Stimulated activated CD8-positive, alpha-beta memory T cell treated with anti-CD3 and anti-CD28 coated beads, Interleukin-12 subunit alpha, Interleukin-12 subunit beta, amount 100 ng/mL, for 24 hours (primary cell): ENCODE results near the gene NCBP2L.
"Not testable (repeated sequence)": the region's sequence is repeated elsewhere in the genome, so short reads cannot be mapped to it uniquely, and the experiment has no call there.

Experiments
- DNase-seq: peaks from one replicate; pipeline ENCODE4 v3.0.0-alpha.2; 2020; ENCODE audit errors: extremely low read depth

The NCBP2L gene

DNA sequence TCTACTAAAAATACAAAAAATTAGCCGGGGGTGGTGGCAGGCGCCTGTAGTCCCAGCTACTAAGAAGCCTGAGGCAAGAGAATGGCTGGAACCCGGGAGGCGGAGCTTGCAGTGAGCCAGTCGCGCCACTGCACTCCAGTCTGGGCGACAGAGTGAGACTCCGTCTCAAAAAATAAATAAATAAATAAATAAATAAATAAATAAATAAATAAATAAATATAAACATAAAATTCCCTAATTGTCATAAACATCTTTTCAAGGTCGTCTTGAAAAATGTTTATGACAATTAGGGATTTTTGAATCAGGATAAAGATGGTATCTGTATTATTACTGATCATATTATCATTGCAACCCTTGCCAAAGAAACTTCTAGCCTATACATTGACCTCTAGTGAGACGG, 32.5 kb downstream of the NCBP2L start:
- DNase-seq: not testable (repeated sequence)

GRCh38 chrX:107818900-107819521, 41.5 kb downstream of the NCBP2L start:
- no peak for DNase-seq

DNA sequence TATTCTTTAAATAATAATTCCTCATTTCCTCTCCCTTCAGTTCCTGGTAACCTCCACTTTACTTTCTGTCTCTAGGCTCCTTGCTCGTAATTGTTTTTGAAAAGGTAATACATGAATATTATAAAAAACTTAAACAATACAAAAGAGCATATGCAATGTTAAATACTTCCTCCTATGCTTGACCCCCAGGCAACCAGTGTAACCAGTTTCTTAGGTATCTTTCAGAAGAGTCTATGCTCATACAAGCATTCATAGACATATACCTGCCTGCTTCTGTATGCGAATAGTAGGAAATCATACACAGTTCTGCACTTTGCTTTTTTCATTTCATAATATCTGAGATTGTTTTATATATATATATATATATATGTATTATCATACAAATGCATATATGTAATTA, 45.5 kb downstream of the NCBP2L start:
- no peak for DNase-seq

- DNase-seq: no peak
These were observed 45.9 kb downstream of the NCBP2L start for GRCh38 chrX:107823456-107823855.

DNA sequence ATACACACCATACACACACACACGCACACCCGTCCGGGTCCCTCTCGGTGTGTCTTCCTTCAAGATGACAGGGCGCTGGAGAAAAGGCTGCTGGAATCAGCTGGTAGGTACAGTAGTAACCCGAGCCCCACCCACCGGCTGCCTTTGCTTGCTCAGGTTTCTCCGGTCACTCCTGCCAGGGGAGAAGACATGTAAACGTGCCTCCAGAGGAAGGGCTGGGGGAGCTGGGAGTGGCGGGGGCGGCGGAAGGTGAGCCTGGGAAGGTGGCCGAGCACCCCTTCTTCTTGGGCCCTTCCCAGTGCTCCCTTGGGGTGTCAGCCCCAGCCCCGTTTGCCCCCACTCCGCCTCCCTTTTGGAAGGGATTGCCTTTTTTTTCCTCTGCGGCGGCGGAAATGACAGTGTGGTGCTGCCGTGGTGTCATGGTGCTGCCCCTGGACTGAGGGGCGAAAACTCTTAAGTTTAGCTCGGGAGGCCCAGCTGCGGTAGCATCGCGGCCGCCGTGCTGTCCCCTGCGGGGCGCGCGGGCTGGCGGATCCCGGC, 48.2 kb downstream of the NCBP2L start, which contains the start of gene MID2:
Gene MID2, plus strand, starts transcription at position 169 of the 540 bp plus-strand sequence. CDS start 561 bp downstream, outside the sequence.
- no peak for DNase-seq

DNA sequence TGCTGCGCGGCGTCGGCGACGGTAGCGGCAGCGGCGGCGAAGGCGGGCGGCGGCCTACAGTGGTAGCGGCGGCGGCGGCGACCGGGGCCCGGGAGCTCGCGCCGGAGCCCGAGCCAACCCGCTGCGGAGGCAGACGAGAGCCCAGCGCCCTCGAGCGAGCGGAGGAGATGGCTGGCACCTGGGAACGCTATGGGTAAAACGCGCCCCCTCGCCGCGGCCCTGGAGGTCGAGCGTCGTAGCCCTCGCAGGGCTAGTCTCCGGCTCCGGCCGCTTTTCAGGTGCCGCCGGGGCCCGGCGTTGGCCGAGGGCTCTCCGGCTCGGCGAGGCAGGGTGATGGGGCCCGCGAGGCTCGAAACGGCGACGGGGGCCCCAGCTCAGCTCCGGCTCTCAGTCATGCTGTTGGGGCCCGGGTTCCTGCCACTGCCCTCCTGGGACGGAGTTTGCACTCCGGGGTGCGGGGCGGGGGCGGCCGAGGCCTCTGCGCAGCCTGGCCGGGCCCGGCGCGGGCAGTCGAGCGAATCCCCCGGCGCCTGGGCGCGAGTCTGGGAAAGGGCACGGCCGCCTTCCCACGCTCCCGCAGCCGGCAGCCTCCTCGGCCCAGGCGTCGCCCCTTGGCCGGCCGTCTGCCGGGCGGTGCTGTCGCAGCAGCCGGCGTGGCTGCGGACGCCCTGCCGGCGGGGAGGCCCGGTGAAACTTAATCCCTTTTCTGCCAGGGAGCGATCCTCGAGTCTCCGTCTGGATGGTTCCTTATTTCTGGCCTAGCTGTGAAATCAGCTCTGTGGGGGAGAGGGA, 48.9 kb downstream of the NCBP2L start:
- DNase-seq: no peak

- no peak for DNase-seq
These were observed 49.7 kb downstream of the NCBP2L start for GRCh38 chrX:107827030-107827831.

GRCh38 chrX:107827852-107828251, 50.3 kb downstream of the NCBP2L start:
- no peak for DNase-seq

DNA sequence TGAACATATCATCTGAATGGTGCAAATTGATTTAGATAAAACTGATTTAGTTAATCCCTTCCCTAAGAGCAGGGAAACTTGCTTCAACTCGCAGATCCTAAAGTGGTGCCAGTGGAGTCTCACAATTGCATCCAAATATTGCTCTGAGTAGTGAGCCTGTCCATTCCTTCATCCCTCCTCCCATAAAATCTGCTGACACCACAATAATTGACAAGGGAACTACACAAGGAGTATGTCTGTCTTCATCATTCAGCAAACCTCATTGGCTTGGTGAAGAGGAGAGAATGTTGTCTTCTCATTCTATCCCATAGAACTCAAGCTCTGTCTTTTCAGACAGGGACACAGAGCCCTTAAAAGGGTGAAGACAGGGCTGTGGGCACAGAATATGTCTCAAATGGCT, 52.3 kb downstream of the NCBP2L start:
- DNase-seq: no peak

- DNase-seq: no peak
These were observed 53.7 kb downstream of the NCBP2L start for GRCh38 chrX:107831071-107831730.

GRCh38 chrX:107834275-107835201, 57.0 kb downstream of the NCBP2L start:
- DNase-seq: no peak

DNA sequence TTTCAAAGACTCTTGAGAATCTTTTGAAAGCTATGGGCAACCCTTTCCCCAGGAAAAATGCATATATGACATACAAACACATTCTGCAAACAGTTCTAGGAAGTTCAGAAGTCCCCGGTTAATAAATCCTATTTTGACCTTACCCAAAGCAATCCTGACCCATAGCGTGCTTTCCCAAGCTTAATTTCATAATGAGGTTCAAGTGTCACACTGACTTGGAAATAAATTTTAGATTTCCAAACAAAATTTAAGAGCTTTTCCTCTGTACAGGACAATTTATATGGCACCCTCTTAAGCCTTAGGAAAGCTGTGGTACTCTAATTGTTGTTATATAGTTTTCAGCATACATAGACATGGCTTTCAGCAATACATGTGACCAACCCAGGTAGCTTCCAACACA, 59.4 kb downstream of the NCBP2L start:
- DNase-seq: no peak

DNA sequence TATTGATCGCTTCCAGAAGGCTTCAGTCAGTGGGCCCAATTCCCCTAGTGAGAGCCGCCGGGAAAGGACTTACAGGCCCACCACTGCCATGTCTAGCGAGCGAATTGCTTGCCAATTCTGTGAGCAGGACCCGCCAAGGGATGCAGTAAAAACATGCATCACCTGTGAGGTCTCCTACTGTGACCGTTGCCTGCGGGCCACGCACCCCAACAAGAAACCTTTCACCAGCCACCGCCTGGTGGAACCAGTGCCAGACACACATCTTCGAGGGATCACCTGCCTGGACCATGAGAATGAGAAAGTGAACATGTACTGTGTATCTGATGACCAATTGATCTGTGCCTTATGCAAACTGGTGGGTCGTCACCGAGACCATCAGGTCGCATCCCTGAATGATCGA, 63.4 kb downstream of the NCBP2L start:
- no peak for DNase-seq

- DNase-seq: no peak
These were observed 65.3 kb downstream of the NCBP2L start for GRCh38 chrX:107842715-107843400.
